T follicular helper cell (primary cell): ENCODE measurements around the gene NAA35.

Experiments
- DNase-seq: peaks from one replicate; pipeline ENCODE4 v3.0.0-alpha.2; 2020; ENCODE audit warnings: low read depth

Gene NAA35

GRCh38 chr9:86062845-86063693 lies 122.1 kb downstream of the NAA35 start:
- DNase-seq: no peak

- no peak for DNase-seq
Observed at GRCh38 chr9:86064220-86064619, 123.3 kb downstream of the NAA35 start.

GRCh38 chr9:86069206-86069869 lies 128.4 kb downstream of the NAA35 start:
- DNase-seq: no peak
